A673 (cell line): ENCODE results near the gene MTLN. TPM values are rescaled to one million over a fixed set of nuclear protein-coding genes. Genes with fewer than 3 reads are reported as not detected.
A peak's percentile ranks its signal among the peaks of the same experiment; 100 is the strongest.
"Not testable (repeated sequence)": the region's sequence is repeated elsewhere in the genome, so short reads cannot be mapped to it uniquely, and the experiment has no call there.

Experiments
- BruUV-seq: library from RNA; stranded (reverse); fragments of 400-500 nt; replicated peaks from 2 replicates; lab custom pipeline; 2021; lab: Mats Ljungman, UMichigan
- CTCF ChIA-PET: fragments of 300-600 bp; sonication (Branson Sonifier 250); formaldehyde crosslinking; loops from one replicate; lab custom pipeline; 2022; ENCODE audit warnings: antibody characterized with exemption; lab: Charles Lee
- POLR2A ChIA-PET: fragments of 300-600 bp; sonication (Branson Sonifier 250); formaldehyde crosslinking; loops from one replicate; lab custom pipeline; 2022; ENCODE audit warnings: antibody characterized with exemption; ENCODE audit not compliant: low non-redundant PET; lab: Charles Lee
- DNase-seq: peaks from one replicate; pipeline ENCODE4 v3.0.0-alpha.2; 2015; ENCODE audit warnings: low spot score
- H3K27ac ChIP-seq: fragments of 200-600 bp; sonication (generic); 2 replicates; pipeline ENCODE4 v1.5.1; 2016; ENCODE audit warnings: mixed run types, low read depth, mild to moderate bottlenecking, mixed read lengths, antibody characterized with exemption, low read length; ENCODE audit not compliant: poor library complexity, severe bottlenecking
- H3K27me3 ChIP-seq: fragments of 200-600 bp; sonication (generic); replicated peaks from 2 replicates; pipeline ENCODE4 v1.6.1; 2017; ENCODE audit warnings: mixed run types, low read depth, mild to moderate bottlenecking, mixed read lengths, antibody characterized with exemption, low read length; ENCODE audit not compliant: insufficient read depth, poor library complexity
- H3K36me3 ChIP-seq: fragments of 200-600 bp; sonication (generic); 2 replicates; pipeline ENCODE4 v1.6.1; 2016; ENCODE audit warnings: mixed run types, mild to moderate bottlenecking, mixed read lengths, antibody characterized with exemption, low read length; ENCODE audit not compliant: insufficient read depth, poor library complexity, severe bottlenecking
- H3K4me1 ChIP-seq: fragments of 200-600 bp; sonication (generic); 2 replicates; pipeline ENCODE4 v1.6.1; 2017; ENCODE audit warnings: mixed run types, mild to moderate bottlenecking, mixed read lengths, antibody characterized with exemption, low read length; ENCODE audit not compliant: insufficient read depth, poor library complexity, severe bottlenecking
- H3K4me3 ChIP-seq: fragments of 200-600 bp; sonication (generic); 2 replicates; pipeline ENCODE4 v1.5.1; 2016; ENCODE audit warnings: low read depth, mixed run types, mild to moderate bottlenecking, mixed read lengths, low read length; ENCODE audit not compliant: poor library complexity, severe bottlenecking
- H3K9me3 ChIP-seq: fragments of 200-600 bp; sonication (generic); 2 replicates; pipeline ENCODE4 v1.6.1; 2016; ENCODE audit warnings: mixed run types, low read depth, mild to moderate bottlenecking, mixed read lengths, antibody characterized with exemption, low read length; ENCODE audit not compliant: poor library complexity, severe bottlenecking
- CTCF ChIP-seq: fragments of 300-800, 200-600 bp; sonication (generic); conservative IDR thresholded peaks from 2 replicates; pipeline ENCODE4 v1.5.1; 2017; ENCODE audit warnings: low read depth, mild to moderate bottlenecking, antibody characterized with exemption, low read length, moderate library complexity, mixed read lengths
- EZH2 ChIP-seq: fragments of 200-600 bp; sonication (generic); IDR thresholded peaks from 2 replicates; pipeline ENCODE4 v1.6.1; 2017; ENCODE audit warnings: borderline replicate concordance, low read depth, mild to moderate bottlenecking, mixed read lengths, antibody characterized with exemption, low read length; ENCODE audit not compliant: poor library complexity, severe bottlenecking
- intact Hi-C: fragments of 100-400 bp; cut with micrococcal nuclease; formaldehyde crosslinking; loops from one replicate; pipeline ENCODE4 v1.10.0; 2022; ENCODE audit not compliant: unreplicated experiment
- total RNA-seq: library from RNA; stranded (reverse); gene quantifications from 2 replicates; pipeline ENCODE4 v1.2.3, GENCODE V29; 2021

Gene MTLN
- total RNA-seq, 1 experiment from 2014 or later, result 26.8 TPM

GRCh38 chr2:110219496-110220189 is 7.3 kb upstream of the MTLN start:
- ChIA-PET POLR2A (no interaction called here), CTCF (no interaction called here)
- H3K4me3 ChIP-seq, result no peak overlapping the region
- H3K27me3 ChIP-seq, result peaks cover 21% of the 10 kb centered on the region
- DNase-seq, result peak; percentile 11
- intact Hi-C loops, result no loop called here
- H3K9me3 ChIP-seq, result no peaks in the 10 kb centered on the region
- no peaks in the 10 kb centered on the region for H3K4me1 ChIP-seq
- BruUV-seq, result no TSS peak
- H3K27ac ChIP-seq, result no peak overlapping the region
- TF ChIP-seq CTCF, result no peak
- no peak for TF ChIP-seq EZH2
- no peaks in the 10 kb centered on the region for H3K36me3 ChIP-seq

DNA sequence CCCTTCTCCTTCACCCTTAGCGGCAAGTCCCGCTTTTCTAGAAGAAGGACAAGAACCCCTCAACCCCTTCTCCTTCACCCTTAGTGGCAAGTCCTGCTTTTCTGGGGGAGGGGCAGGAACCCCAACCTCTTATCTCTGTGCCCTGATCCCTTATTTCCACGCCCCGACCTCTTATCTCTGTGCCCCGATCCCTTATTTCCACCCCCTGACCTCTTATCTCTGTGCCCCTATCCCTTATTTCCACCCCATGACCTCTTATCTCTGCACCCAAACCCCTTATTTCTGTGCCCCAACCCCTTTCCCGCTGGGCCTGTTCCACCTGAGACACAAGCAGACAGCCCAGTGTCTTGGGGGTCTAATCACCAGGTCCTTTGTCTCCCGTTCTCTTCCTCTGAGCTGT is 6.5 kb upstream of the MTLN start:
- H3K27ac ChIP-seq, POLR2A ChIA-PET, H3K4me3 ChIP-seq, H3K9me3 ChIP-seq, DNase-seq, CTCF ChIA-PET, H3K36me3 ChIP-seq, H3K4me1 ChIP-seq, intact Hi-C loops, BruUV-seq: not testable (repeated sequence)
- peaks cover 13% of the 10 kb centered on the region for H3K27me3 ChIP-seq

GRCh38 chr2:110216803-110217202 is 4.5 kb upstream of the MTLN start:
- no peaks in the 10 kb centered on the region for H3K27me3 ChIP-seq
- H3K36me3 ChIP-seq, result no peaks in the 10 kb centered on the region
- no peak overlapping the region for H3K27ac ChIP-seq
- no peaks in the 10 kb centered on the region for H3K4me1 ChIP-seq
- CTCF ChIA-PET, result no interaction called here
- no peak overlapping the region for H3K4me3 ChIP-seq
- BruUV-seq, result no TSS peak
- H3K9me3 ChIP-seq, result no peaks in the 10 kb centered on the region
- POLR2A ChIA-PET, result no interaction called here
- no peak for DNase-seq
- intact Hi-C loops, result no loop called here
- TF ChIP-seq CTCF (no peak), EZH2 (no peak)

GRCh38 chr2:110216199-110216598 is 3.9 kb upstream of the MTLN start:
- no peak for TF ChIP-seq EZH2
- H3K27ac ChIP-seq, result no peak overlapping the region
- no peaks in the 10 kb centered on the region for H3K27me3 ChIP-seq
- ChIA-PET CTCF (no interaction called here), POLR2A (no interaction called here)
- no peak overlapping the region for H3K4me3 ChIP-seq
- peaks cover 5% of the 10 kb centered on the region for H3K4me1 ChIP-seq
- H3K36me3 ChIP-seq, result no peaks in the 10 kb centered on the region
- H3K9me3 ChIP-seq, result no peaks in the 10 kb centered on the region
- no TSS peak for BruUV-seq
- DNase-seq, result no peak
- intact Hi-C loops, result no loop called here
